ENCODE data around the gene OR5AU1.

GRCh38 chr14:21171128-21171527 is 15.3 kb upstream of the OR5AU1 start:
- TF ChIP-seq CTCF (IDR thresholded peaks at IDR 0.05) (no peak), ZFX (IDR thresholded peaks at IDR 0.05; ENCODE audit: borderline replicate concordance) (no peak)
